ENCODE measurements around the gene MIA2.
A peak's percentile ranks its signal among the peaks of the same experiment; 100 is the strongest.

MIA2 gene

GRCh38 chr14:39398382-39398781, 164.7 kb downstream of the MIA2 start:
- no peak for DNase-seq

GRCh38 chr14:39406560-39406959, 172.8 kb downstream of the MIA2 start:
- DNase-seq: no peak

GRCh38 chr14:39416072-39416471, 182.4 kb downstream of the MIA2 start:
- no peak for DNase-seq

GRCh38 chr14:39417014-39417413, 183.3 kb downstream of the MIA2 start:
- no peak for DNase-seq

- DNase-seq: no peak
Observed at GRCh38 chr14:39419272-39419671, 185.6 kb downstream of the MIA2 start.

GRCh38 chr14:39422243-39422642, 188.5 kb downstream of the MIA2 start:
- no peak for DNase-seq

GRCh38 chr14:39423793-39424192, 190.1 kb downstream of the MIA2 start:
- no peak for DNase-seq

GRCh38 chr14:39425947-39426346, 192.2 kb downstream of the MIA2 start:
- DNase-seq: no peak

GRCh38 chr14:39426605-39427004, 192.9 kb downstream of the MIA2 start:
- peak; percentile 45 for DNase-seq

GRCh38 chr14:39428118-39428517, 194.4 kb downstream of the MIA2 start:
- DNase-seq: no peak

GRCh38 chr14:39430762-39431415, 197.2 kb downstream of the MIA2 start:
- DNase-seq: no peak

- no peak for DNase-seq
Observed at GRCh38 chr14:39431416-39432178, 197.9 kb downstream of the MIA2 start.

GRCh38 chr14:39432179-39432618, 198.5 kb downstream of the MIA2 start, which contains the start of gene FBXO33:
Gene FBXO33, minus strand, starts transcription at chr14:39432433. Its CDS starts 271 bp downstream, at chr14:39432162.
- DNase-seq: peak; percentile 97

GRCh38 chr14:39432619-39433451, 199.1 kb downstream of the MIA2 start:
- peak; percentile 97 for DNase-seq

- DNase-seq: no peak
Observed at GRCh38 chr14:39433452-39433813, 199.7 kb downstream of the MIA2 start.

GRCh38 chr14:39434401-39434800, 200.7 kb downstream of the MIA2 start:
- DNase-seq: no peak

GRCh38 chr14:39435241-39435640, 201.5 kb downstream of the MIA2 start:
- DNase-seq: no peak

Data from NCI-H2029 treated with DMSO at 0.1 percent for 48 hours (cell line).